Heart left ventricle (tissue), 16 donors: Measurements from ENCODE around the gene CYB5R3. TPM values are rescaled to one million over a fixed set of nuclear protein-coding genes. Genes with fewer than 3 reads are reported as not detected.
"Not testable (repeated sequence)": the region's sequence is repeated elsewhere in the genome, so short reads cannot be mapped to it uniquely, and the experiment has no call there.

Experiments used
- ATAC-seq, 4 donors: fragments of 200-7000 bp; cut with Tn5 transposase; one replicate each; pipeline ENCODE4 v1.9.1; 2020 to 2022; ENCODE audit warnings: moderate library complexity in 4 of 4, mild to moderate bottlenecking in 3 of 4, moderate number of reproducible peaks in 1 of 4
- DNase-seq, 5 donors: peaks; one replicate each; pipeline ENCODE4 v3.0.0-alpha.2; 2020
- H3K27ac ChIP-seq, 12 donors: fragments of 200-600 bp; sonication (generic) in 4 of 12; one replicate each; pipeline versions ENCODE4 v1.5.0 to v1.8.0; 2016 to 2022; ENCODE audit warnings: mild to moderate bottlenecking in 2 of 12
- H3K27me3 ChIP-seq, 9 donors: fragments of 200-600 bp; sonication (generic) in 2 of 9; one replicate each; pipeline versions ENCODE4 v1.5.1 to v1.8.0; 2016 to 2022; ENCODE audit warnings: mild to moderate bottlenecking in 3 of 9
- H3K36me3 ChIP-seq, 9 donors: fragments of 200-600 bp; sonication (generic) in 2 of 9; one replicate each; pipeline versions ENCODE4 v1.5.0 to v1.8.0; 2018 to 2022; ENCODE audit warnings: mild to moderate bottlenecking in 2 of 9
- H3K4me1 ChIP-seq, 12 donors: fragments of 200-600 bp; sonication (generic) in 4 of 12; one replicate each; pipeline versions ENCODE4 v1.5.0 to v1.8.0; 2016 to 2022; ENCODE audit warnings: mild to moderate bottlenecking in 3 of 12
- H3K4me3 ChIP-seq, 12 donors: fragments of 200-600 bp; sonication (generic) in 4 of 12; one replicate each; pipeline versions ENCODE4 v1.5.0 to v1.8.0; 2017 to 2022; ENCODE audit warnings: mild to moderate bottlenecking in 9 of 12, moderate library complexity in 4 of 12
- H3K9me3 ChIP-seq, 12 donors: fragments of 200-600 bp; sonication (generic) in 4 of 12; one replicate each; pipeline versions ENCODE4 v1.5.0 to v1.8.0; 2016 to 2022; ENCODE audit warnings: mild to moderate bottlenecking in 1 of 12
- CTCF ChIP-seq, 12 donors: fragments of 200-600 bp; sonication (generic) in 4 of 12; IDR thresholded peaks; one replicate each; pipeline versions ENCODE4 v1.5.0 to v1.8.0; 2018 to 2022; ENCODE audit warnings: antibody characterized with exemption in 12 of 12, mild to moderate bottlenecking in 5 of 12
- POLR2A ChIP-seq, 2 donors: fragments of 450-650 bp; IDR thresholded peaks; one replicate each; pipeline ENCODE4 v1.6.1; 2017; ENCODE audit warnings: antibody characterized with exemption in 2 of 2, mild to moderate bottlenecking in 2 of 2, moderate library complexity in 2 of 2
- WGBS, 4 donors: extraction: QIAGEN DNeasy Blood & Tissue Kit in 2 of 4; methylation state at CpG; one replicate each; pipeline versions ENCODE4 v1.1.5 to v1.1.7; 2013 to 2018; 5-methylcytosine and 5-hydroxymethylcytosine counted together
- intact Hi-C, 10 donors: fragments of 100-400 bp; cut with DNase I; formaldehyde crosslinking; loops; one replicate each; pipeline versions ENCODE4 v1.11.1 to v1.14.2; 2022
- polyA plus RNA-seq, 2 donors: library from polyadenylated mRNA; stranded (reverse); fragments of 200-250 nt; gene quantifications; one replicate each; pipeline ENCODE4 v1.2.3, GENCODE V29; 2013
- total RNA-seq, 9 donors: library from RNA; depleted of rRNA in 2 of 9; stranded (reverse); fragments of >200 nt in 2 of 9; fragmentation: NEBNext Ultra II Directional in 3 of 9; extraction: Animal tissue kit (Norgen Biotek cat#: 25700) in 3 of 9; gene quantifications; one replicate each; pipeline versions ENCODE4 v1.1.0 to v1.2.4, GENCODE V29; 2016 to 2023
- donor health status: ischemic (EF 13 %, LVEDD 7.1; RV severe dilation, severe dysfunction).
- donor health status: healthy with polysubstance abuse.
- donor health status: DM: no; HTN: yes; CAD: no.
- donor health status: DM: no; HTN: no; CAD: no.
- donor health status: ischemic (EF 25% LVEDD 6.9; RV normal size, moderate dysfunction).
- donor health status: ischemic (EF 25% LVEDD 5.7; RV mildly dilated, moderate dysfunction).
- donor health status: healthy.
- donor health status: DM: yes; HTN: yes; CAD: no.
- donor health status: ischemic (EF 35%, LVEDD 5.7; RV mildly dilated, moderate dysfunction).
- donor health status: nonischemic (EF 11% LVEDD 7.7; RV severe dilation, severe dysfunction).
- donor health status: DM: yes; HTN: yes; CAD: no.
- donor health status: PGD.
- donor health status: ischemic (EF 29% LVEDD 5.4; RV normal size, mild dysfunction).
- donor health status: nonischemic (EF 23%, LVEDD 6.1; RV moderate dilation, normal function).

The CYB5R3 gene
- total and polyA plus RNA-seq, 11 donors = 135 to 459 (median 305) TPM

- Histone ChIP-seq H3K9me3 (no peaks in the 10 kb centered on the region), H3K36me3 (peaks cover 0 to 34% (median 14%) of the 10 kb centered on the region in 9 donors), H3K27ac (peak overlapping the region in 9 of 12 donors; percentile 10 to 71 (median 43)), H3K27me3 (no peaks in the 10 kb centered on the region), H3K4me3 (peak overlapping the region in 1 of 12 donors; percentile 6), H3K4me1 (peaks cover 9 to 72% (median 56%) of the 10 kb centered on the region in 12 donors)
- TF ChIP-seq CTCF (IDR thresholded peaks at IDR 0.05) (no peak), POLR2A (IDR thresholded peaks at IDR 0.05) (no peak)
- DNase-seq (no peak), ATAC-seq (no peak)
- WGBS, 4 donors = 46 to 64% (median 56%) methylated on average over 5 of the region's 5 CpGs
- intact Hi-C loops = loop anchor here in 1 of 10 donors (10.0 kb wide), 1 partner anchor 95 kb away; the partner anchor contains the start of gene RRP7A
Measured at GRCh38 chr22:42610186-42610585, 39.0 kb downstream of the CYB5R3 start.

GRCh38 chr22:42608823-42609361 lies 40.3 kb downstream of the CYB5R3 start:
- WGBS, 4 donors = 61 to 69% (median 68%) methylated on average over 9 to 11 of the region's 11 CpGs
- H3K9me3 ChIP-seq = no peaks in the 10 kb centered on the region
- H3K4me1 ChIP-seq = peaks cover 9 to 79% (median 64%) of the 10 kb centered on the region in 12 donors
- ATAC-seq (peak in 3 of 4 donors; percentile 20 to 48 (median 36)), DNase-seq (peak in 1 of 5 donors; percentile 24)
- H3K27me3 ChIP-seq = no peaks in the 10 kb centered on the region
- H3K36me3 ChIP-seq = peaks cover 0 to 42% (median 14%) of the 10 kb centered on the region in 9 donors
- H3K4me3 ChIP-seq = peak overlapping the region in 3 of 12 donors; percentile 5 to 16 (median 6)
- peak overlapping the region in 8 of 12 donors; percentile 24 to 71 (median 49) for H3K27ac ChIP-seq
- no peak for TF ChIP-seq POLR2A (IDR thresholded peaks at IDR 0.05)
- TF ChIP-seq CTCF (IDR thresholded peaks at IDR 0.05) = no peak
- intact Hi-C loops = no loop called here

GRCh38 chr22:42608136-42608822 lies 40.9 kb downstream of the CYB5R3 start:
- Histone ChIP-seq H3K27me3 (no peaks in the 10 kb centered on the region), H3K27ac (peak overlapping the region in 7 of 12 donors; percentile 6 to 64 (median 45)), H3K36me3 (peaks cover 0 to 42% (median 16%) of the 10 kb centered on the region in 9 donors), H3K4me1 (peaks cover 7 to 76% (median 60%) of the 10 kb centered on the region in 12 donors), H3K4me3 (peak overlapping the region in 2 of 12 donors; percentile 5 to 6), H3K9me3 (no peaks in the 10 kb centered on the region)
- no peak for TF ChIP-seq CTCF (IDR thresholded peaks at IDR 0.05)
- TF ChIP-seq POLR2A (IDR thresholded peaks at IDR 0.05) = no peak
- ATAC-seq (no peak), DNase-seq (peak in 1 of 5 donors; percentile 8)
- 76 to 83% (median 77%) methylated on average over 11 of the region's 11 CpGs for WGBS, 4 donors
- intact Hi-C loops = no loop called here

- H3K27ac ChIP-seq, H3K27me3 ChIP-seq, H3K9me3 ChIP-seq, ATAC-seq, intact Hi-C loops, H3K4me3 ChIP-seq: not testable (repeated sequence)
- WGBS, 4 donors = 91 to 95% (median 92%) methylated on average over 23 to 31 of the region's 31 CpGs
- DNase-seq = peak in 1 of 5 donors; percentile 17
- Histone ChIP-seq H3K36me3 (peaks cover 0 to 48% (median 20%) of the 10 kb centered on the region in 9 donors), H3K4me1 (peaks cover 2 to 70% (median 53%) of the 10 kb centered on the region in 12 donors)
Measured at GRCh38 chr22:42607641-42608040, 41.6 kb downstream of the CYB5R3 start.
